Measurements from ENCODE around the gene AR.
"Not testable (repeated sequence)": the region's sequence is repeated elsewhere in the genome, so short reads cannot be mapped to it uniquely, and the experiment has no call there.

AR gene

DNA sequence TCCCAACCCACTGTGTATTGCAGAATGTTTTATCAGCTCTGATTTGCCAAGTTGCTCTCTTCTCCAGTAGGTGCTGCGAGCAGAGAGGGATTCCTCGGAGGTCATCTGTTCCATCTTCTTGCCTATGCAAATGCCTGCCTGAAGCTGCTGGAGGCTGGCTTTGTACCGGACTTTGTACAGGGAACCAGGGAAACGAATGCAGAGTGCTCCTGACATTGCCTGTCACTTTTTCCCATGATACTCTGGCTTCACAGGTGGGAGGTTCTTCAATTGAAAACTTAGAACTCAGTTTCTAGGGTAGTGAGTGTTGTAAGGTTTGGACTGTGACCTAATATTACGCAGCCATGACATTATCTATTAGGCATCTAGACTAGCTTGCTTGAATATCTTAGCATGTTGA, 24.9 kb downstream of the AR start:
- DNase-seq: no peak

- DNase-seq: no peak
Measured at GRCh38 chrX:67570839-67571238, 27.0 kb downstream of the AR start.

- no peak for DNase-seq
Measured at GRCh38 chrX:67574696-67575095, 30.9 kb downstream of the AR start.

- peak; percentile 53 for DNase-seq
Measured at GRCh38 chrX:67582436-67582835, 38.6 kb downstream of the AR start.

DNA sequence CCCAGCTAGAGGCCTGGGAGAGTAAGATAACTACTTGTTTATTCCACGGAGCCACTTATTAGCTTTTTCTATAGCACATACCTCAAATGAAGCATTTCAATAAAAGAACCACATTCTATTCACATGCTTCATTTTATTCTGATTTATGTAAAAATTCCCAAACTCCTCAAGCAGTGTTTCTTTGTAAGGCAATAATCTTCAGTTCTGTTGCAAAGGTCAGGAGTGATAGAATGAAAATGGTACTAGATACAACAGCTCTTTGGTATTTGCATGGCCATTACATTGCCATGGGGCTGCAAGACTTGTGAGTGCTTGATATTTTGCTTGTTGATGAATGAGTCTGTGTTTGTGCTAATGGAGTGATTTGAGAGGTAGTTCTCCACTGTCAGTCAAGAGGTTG, 39.4 kb downstream of the AR start:
- DNase-seq: no peak

- no peak for DNase-seq
Measured at GRCh38 chrX:67585401-67585800, 41.6 kb downstream of the AR start.

DNA sequence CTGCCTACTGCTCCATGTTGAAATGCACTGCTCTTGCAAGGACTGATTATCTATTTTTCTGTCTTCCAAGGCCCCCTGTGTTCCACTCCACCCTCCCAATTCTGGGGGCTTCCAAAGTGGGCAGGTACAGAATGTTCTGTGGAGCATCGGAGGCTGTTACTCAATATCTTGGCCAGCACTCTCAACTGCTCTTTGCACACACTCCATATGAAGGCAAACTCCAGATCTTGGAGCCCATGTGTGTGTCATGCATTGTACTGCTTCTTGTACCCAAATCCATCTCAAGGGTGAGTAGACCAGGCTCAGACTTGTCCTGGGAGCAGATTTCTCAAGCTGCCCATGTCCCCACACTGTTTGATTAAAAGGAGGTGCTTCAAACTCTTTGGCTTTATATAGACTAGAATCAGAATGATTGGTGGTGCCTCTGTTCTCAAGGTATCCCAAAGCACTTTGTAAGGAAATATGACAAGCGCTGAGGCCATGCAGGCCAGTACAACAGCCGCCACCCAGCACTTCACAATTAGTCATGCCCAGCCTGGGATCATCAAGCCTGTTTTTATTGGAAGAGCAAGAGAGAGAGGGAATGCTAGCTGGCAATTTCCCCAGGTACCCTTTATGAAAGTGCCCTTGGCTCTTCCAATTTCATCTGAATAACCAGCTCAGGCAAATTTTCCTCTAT, 44.3 kb downstream of the AR start:
- DNase-seq: peak; percentile 27

GRCh38 chrX:67596839-67597790, 53.3 kb downstream of the AR start:
- DNase-seq: no peak

GRCh38 chrX:67599532-67599931, 55.7 kb downstream of the AR start:
- DNase-seq: no peak

DNA sequence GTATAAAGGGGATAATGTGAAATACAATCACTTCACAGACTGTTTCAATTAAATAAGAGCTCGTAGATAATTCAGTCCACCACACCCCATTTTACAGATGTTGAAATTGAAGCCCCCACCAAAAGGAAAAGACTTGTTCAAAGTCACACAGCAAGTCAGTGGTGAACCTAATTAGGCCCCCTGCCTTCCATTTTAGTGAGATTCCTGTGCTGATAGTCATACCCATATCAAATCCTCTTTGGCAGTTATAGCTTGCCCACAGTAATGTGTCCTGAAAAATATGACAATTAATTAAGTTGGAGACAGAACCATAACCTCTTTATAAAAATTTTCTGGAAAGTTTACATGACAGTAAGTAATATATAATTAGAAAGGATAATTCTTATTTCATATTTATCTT, 58.0 kb downstream of the AR start:
- peak; percentile 38 for DNase-seq

DNA sequence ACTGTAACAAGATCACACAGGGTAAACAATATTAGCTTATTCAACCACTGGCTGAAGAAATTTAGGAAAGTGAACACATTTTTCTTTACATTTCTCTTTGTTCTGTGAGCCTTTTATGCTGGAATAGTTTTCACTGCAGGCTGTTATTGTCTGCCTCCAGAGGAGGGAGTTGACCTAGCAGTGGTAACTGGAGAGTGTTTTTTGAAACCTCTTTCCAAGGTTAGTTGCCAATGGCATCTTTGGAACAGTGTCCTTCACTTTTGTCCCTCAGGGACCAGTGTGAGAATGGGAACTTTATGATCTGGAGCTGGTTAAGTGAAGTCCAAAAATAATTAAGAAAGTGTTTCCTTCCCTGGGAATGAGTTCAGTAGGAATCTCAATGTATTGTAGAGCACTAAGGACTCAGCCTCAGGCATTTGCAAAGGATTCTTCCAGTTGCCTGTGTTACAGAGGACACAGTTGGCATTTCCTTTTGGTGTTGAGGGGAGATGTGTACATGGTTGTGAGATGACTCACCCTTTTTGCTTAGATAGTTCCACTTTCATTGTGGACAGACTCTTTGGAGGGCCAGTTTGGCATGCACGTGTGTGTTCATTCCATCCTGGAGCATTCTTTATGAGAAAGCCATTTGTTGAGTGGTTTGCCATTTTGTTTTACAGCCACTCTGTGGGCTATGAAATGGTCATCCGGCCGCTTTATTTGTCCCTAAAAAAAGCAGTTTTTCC, 61.3 kb downstream of the AR start:
- DNase-seq: peak; percentile 95

GRCh38 chrX:67607466-67607865, 63.6 kb downstream of the AR start:
- DNase-seq: peak; percentile 70

- DNase-seq: no peak
Measured at GRCh38 chrX:67610282-67610681, 66.5 kb downstream of the AR start.

DNA sequence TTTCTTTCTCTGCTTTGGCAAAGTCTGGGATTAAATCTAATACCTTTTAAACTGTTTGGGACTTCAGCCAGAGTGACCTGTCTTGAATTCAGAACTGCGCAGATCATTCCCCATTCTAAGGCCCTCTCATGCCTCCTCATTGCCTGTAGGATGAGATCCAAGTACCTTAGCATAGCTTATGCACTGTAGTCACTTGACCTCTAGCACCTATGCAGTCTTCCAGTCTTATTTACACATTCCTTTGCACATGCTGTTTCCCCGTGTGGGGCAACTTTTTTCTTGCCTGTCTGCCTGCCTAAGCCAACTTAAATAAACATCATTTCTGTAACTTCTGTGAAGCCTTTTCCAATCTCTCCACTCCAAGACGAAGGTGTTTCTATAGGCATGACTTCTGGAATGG, 68.4 kb downstream of the AR start:
- no peak for DNase-seq

DNA sequence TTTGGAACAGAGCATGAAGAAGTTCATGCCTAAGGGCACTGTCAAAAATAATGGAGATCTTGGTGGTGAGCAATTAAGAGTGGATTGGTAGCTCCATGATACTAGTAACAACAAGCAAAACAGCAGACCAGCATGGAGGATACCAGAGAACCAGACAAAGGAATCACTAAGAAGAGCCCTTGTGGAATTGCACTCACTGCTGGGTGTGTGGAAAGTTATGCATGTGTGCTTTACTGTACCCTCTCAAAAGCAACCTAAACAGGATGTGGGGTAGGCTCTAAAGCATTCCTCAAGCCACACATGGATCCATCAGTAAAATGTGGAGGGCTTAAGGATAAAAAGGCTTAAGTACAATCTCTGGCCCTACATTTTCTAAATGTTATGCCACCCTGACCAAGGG, 69.5 kb downstream of the AR start:
- DNase-seq: peak; percentile 56

- DNase-seq: peak; percentile 51
Measured at GRCh38 chrX:67613996-67614395, 70.2 kb downstream of the AR start.

DNA sequence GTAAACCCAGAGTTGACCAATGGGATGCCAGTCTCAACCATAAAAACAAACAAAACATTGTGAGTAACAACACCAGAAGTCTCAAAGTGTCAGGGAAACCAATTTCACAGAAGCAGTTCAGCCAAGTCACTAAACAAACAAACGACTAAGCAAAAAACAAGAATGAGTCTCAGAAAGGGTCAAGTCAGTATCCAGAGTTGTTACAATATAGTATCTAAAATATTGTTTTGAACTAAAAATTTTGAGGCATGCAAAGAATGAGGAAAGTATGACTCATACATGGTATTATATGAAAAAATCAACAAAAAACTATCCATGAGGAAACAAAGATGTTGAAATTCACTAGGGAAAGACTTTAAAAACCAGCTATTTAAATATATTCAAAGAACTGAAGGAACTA, 70.6 kb downstream of the AR start:
- peak; percentile 88 for DNase-seq

- DNase-seq: peak; percentile 75
Measured at GRCh38 chrX:67619253-67619652, 75.4 kb downstream of the AR start.

- no peak for DNase-seq
Measured at GRCh38 chrX:67622053-67622585, 78.3 kb downstream of the AR start.

- no peak for DNase-seq
Measured at GRCh38 chrX:67624325-67624724, 80.5 kb downstream of the AR start.

DNA sequence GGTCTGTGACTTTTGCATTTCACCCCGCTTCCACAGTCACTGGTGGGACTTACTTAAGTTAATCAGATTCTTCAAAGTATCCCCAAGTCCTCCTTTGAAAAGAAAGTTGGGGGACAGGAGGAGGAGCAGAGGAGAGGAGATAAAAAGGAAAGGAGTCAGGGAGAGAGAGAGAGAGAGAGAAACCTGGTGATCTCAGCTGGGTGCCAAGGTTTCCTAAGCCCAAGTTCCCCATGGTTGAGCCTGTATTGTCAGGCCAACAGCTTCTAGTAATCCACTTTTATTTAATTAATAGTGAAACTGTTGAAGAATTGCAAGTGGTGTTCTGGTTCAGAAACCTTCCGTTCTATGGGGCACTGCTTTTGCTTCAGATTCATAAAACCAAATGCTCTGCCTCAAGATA, 91.6 kb downstream of the AR start:
- DNase-seq: no peak

DNA sequence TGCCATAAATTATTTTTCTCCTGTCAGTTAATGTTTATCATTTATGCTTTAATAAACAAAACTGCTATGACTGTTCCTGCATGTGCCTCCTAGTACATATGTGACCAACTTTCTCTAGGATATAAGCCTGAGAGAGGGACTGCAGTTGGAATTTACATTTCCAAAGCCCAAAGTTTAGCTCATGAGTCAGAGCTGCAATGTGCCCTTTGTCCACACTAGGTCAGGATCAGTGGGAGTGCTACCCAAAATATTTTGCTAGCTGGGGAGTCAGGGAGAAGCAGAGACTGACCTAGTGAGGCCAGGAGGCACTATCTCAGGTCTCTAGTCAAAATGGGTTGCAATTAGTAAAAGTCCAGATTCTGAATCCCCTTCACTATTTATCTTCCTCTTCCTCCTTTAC, 92.7 kb downstream of the AR start:
- peak; percentile 2 for DNase-seq

DNA sequence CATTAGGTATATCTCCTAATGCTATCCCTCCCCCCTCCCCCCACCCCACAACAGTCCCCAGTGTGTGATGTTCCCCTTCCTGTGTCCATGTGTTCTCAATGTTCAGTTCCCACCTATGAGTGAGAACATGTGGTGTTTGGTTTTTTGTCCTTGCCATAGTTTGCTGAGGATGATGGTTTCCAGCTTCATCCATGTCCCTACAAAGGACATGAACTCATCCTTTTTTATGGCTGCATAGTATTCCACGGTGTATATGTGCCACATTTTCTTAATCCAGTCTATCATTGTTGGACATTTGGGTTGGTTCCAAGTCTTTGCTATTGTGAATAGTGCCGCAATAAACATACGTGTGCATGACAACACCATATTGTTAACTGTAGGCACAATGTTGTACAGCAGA, 93.5 kb downstream of the AR start:
- DNase-seq: not testable (repeated sequence)
